B cell (primary cell): ENCODE measurements around the gene LRRC4C. TPM values are rescaled to one million over a fixed set of nuclear protein-coding genes. Genes with fewer than 3 reads are reported as not detected.
"Not testable (repeated sequence)": the region's sequence is repeated elsewhere in the genome, so short reads cannot be mapped to it uniquely, and the experiment has no call there.

Source experiments
- ATAC-seq: fragments of 200-7000 bp; cut with Tn5 transposase; one replicate; pipeline ENCODE4 v1.10.0; 2021; ENCODE audit warnings: low read depth, mild to moderate bottlenecking, moderate number of reproducible peaks, moderate library complexity
- CTCF ChIA-PET: fragments of 350-600 bp; sonication (Branson Sonifier 250); formaldehyde crosslinking; loops from one replicate; lab custom pipeline; 2021; ENCODE audit warnings: antibody characterized with exemption, inconsistent platforms; lab: Charles Lee
- POLR2A ChIA-PET: fragments of 350-600 bp; sonication (Branson Sonifier 250); formaldehyde crosslinking; loops from one replicate; lab custom pipeline; 2021; ENCODE audit warnings: antibody characterized with exemption; lab: Charles Lee
- DNase-seq: peaks from one replicate; pipeline ENCODE4 v3.0.0; 2013
- H2AFZ ChIP-seq: 2 replicates; pipeline ENCODE4 v1.6.1; 2012; ENCODE audit warnings: mild to moderate bottlenecking, low read depth, low read length; ENCODE audit not compliant: insufficient read depth, poor library complexity, severe bottlenecking
- H3K27ac ChIP-seq, 2 donors: 1 replicate in 1 of 2; 2 replicates in 1 of 2; pipeline ENCODE4 v1.5.1; 2012 to 2013; ENCODE audit warnings: low read length in 2 of 2, mild to moderate bottlenecking in 2 of 2, moderate library complexity in 1 of 2
- H3K27me3 ChIP-seq, 4 experiments: fragments of 200-600 bp in 1 of 4; sonication (generic) in 1 of 4; replicated peaks in 1 of 4; 1 replicate in 2 of 4; 2 replicates in 2 of 4; pipeline versions ENCODE4 v1.6.1 to v1.7.0; 2013 to 2016; ENCODE audit warnings: low read length in 3 of 4, mild to moderate bottlenecking in 2 of 4, mixed read lengths in 1 of 4, moderate library complexity in 1 of 4; ENCODE audit not compliant: insufficient read depth in 4 of 4, control insufficient read depth in 3 of 4; ENCODE audit errors: control extremely low read depth in 1 of 4
- H3K36me3 ChIP-seq, 2 experiments: replicated peaks in 1 of 2; 1 replicate in 1 of 2; 2 replicates in 1 of 2; pipeline versions ENCODE4 v1.6.1 to v1.7.1; 2013; ENCODE audit warnings: low read length in 1 of 2; ENCODE audit not compliant: insufficient read depth in 2 of 2, control insufficient read depth in 1 of 2; ENCODE audit errors: control extremely low read depth in 1 of 2, extremely low read depth in 1 of 2
- H3K4me1 ChIP-seq, 2 donors: fragments of 200-600 bp in 1 of 2; sonication (generic) in 1 of 2; 1 replicate in 1 of 2; 2 replicates in 1 of 2; pipeline versions ENCODE4 v1.5.1 to v1.6.1; 2013 to 2017; ENCODE audit warnings: low read length in 2 of 2; ENCODE audit not compliant: control insufficient read depth in 2 of 2, insufficient read depth in 2 of 2
- H3K4me2 ChIP-seq: replicated peaks from 2 replicates; pipeline ENCODE3; 2012; ENCODE audit warnings: mild to moderate bottlenecking, low read depth, low read length; ENCODE audit not compliant: poor library complexity, severe bottlenecking
- H3K4me3 ChIP-seq, 5 experiments: fragments of 200-600 bp in 1 of 5; sonication (generic) in 1 of 5; 1 replicate in 3 of 5; 2 replicates in 2 of 5; pipeline versions ENCODE4 v1.5.1 to v1.7.0; 2011 to 2016; ENCODE audit warnings: low read length in 4 of 5, mild to moderate bottlenecking in 4 of 5, low read depth in 2 of 5, control low read depth in 1 of 5, moderate library complexity in 1 of 5; ENCODE audit not compliant: insufficient read depth in 1 of 5; ENCODE audit errors: control extremely low read depth in 1 of 5, extremely low read depth in 1 of 5
- H3K79me2 ChIP-seq: fragments of 200-600 bp; sonication (generic); one replicate; pipeline ENCODE4 v1.6.0; 2016; ENCODE audit warnings: low read length; ENCODE audit not compliant: control insufficient read depth, insufficient read depth
- H3K9ac ChIP-seq: fragments of 200-600 bp; sonication (generic); 2 replicates; pipeline ENCODE4 v1.6.1; 2017; ENCODE audit warnings: mild to moderate bottlenecking, low read length, moderate library complexity
- H3K9me3 ChIP-seq, 3 donors: one replicate each; pipeline versions ENCODE4 v1.6.1 to v1.7.1; 2013; ENCODE audit warnings: low read length in 2 of 3; ENCODE audit not compliant: control insufficient read depth in 2 of 3, insufficient read depth in 1 of 3; ENCODE audit errors: control extremely low read depth in 1 of 3
- H4K20me1 ChIP-seq: 2 replicates; pipeline ENCODE4 v1.6.0; 2012; ENCODE audit warnings: mild to moderate bottlenecking, low read length; ENCODE audit not compliant: insufficient read depth, control insufficient read depth, poor library complexity, severe bottlenecking
- H3K27ac Mint-ChIP-seq: one replicate; pipeline ENCODE4 v1.8.0; 2021; ENCODE audit warnings: mixed read lengths
- H3K27me3 Mint-ChIP-seq: one replicate; pipeline ENCODE4 v1.8.0; 2021; ENCODE audit warnings: mixed read lengths
- H3K4me1 Mint-ChIP-seq: one replicate; pipeline ENCODE4 v1.8.0; 2021; ENCODE audit warnings: mixed read lengths
- H3K4me3 Mint-ChIP-seq: one replicate; pipeline ENCODE4 v1.8.0; 2021; ENCODE audit warnings: mixed read lengths
- H3K9me3 Mint-ChIP-seq: one replicate; pipeline ENCODE4 v1.8.0; 2022; ENCODE audit warnings: mixed read lengths; ENCODE audit not compliant: insufficient read depth
- CTCF ChIP-seq: fragments of 200-600 bp; IDR thresholded peaks from one replicate; pipeline ENCODE4 v1.8.0; 2022; ENCODE audit warnings: antibody characterized with exemption, mild to moderate bottlenecking
- EZH2 ChIP-seq: IDR thresholded peaks from 2 replicates; pipeline ENCODE4 v1.6.1; 2012; ENCODE audit warnings: borderline replicate concordance, low read depth, mild to moderate bottlenecking, moderate library complexity, low read length; ENCODE audit not compliant: insufficient read depth, poor library complexity, severe bottlenecking
- WGBS: methylation state at CpG from one replicate; pipeline ENCODE4 v1.1.5; 2013; ENCODE audit warnings: missing lambda C conversion rate; ENCODE audit not compliant: insufficient coverage; 5-methylcytosine and 5-hydroxymethylcytosine counted together
- intact Hi-C: fragments of 100-400 bp; cut with micrococcal nuclease; formaldehyde crosslinking; loops from one replicate; pipeline ENCODE4 v1.10.0; 2022
- polyA plus RNA-seq: library from polyadenylated mRNA; depleted of rRNA; stranded (reverse); fragments of >200 nt; gene quantifications from 2 replicates; pipeline ENCODE4 v1.2.3, GENCODE V29; 2012
- total RNA-seq, 2 donors: library from RNA; stranded (reverse); fragments of 120-200 nt in 1 of 2; gene quantifications; 1 replicate in 1 of 2; 2 replicates in 1 of 2; pipeline versions ENCODE4 v1.2.3 to v1.2.4, GENCODE V29; 2013 to 2022

LRRC4C gene
- total and polyA plus RNA-seq, 2 donors (not counting 1 experiment from before 2014, with no cell fraction given) = 0.57 TPM; not detected in 1

- Histone ChIP-seq H3K9me3 (peaks cover 0 to 3% (median 0%) of the 10 kb centered on the region in 3 donors), H3K4me1 (no peaks in the 10 kb centered on the region), H3K9ac (no peak overlapping the region), H3K36me3 (no peaks in the 10 kb centered on the region), H3K27ac (no peak overlapping the region), H3K4me2 (no peak overlapping the region), H3K4me3 (no peak overlapping the region), H3K79me2 (no peaks in the 10 kb centered on the region), H2AFZ (no peak overlapping the region), H4K20me1 (no peaks in the 10 kb centered on the region), H3K27me3 (no peaks in the 10 kb centered on the region)
- ChIA-PET POLR2A (no interaction called here), CTCF (no interaction called here)
- Mint-ChIP-seq H3K27me3 (no peaks in the 10 kb centered on the region), H3K27ac (no peak overlapping the region), H3K9me3 (peaks cover 3% of the 10 kb centered on the region), H3K4me3 (no peak overlapping the region), H3K4me1 (no peaks in the 10 kb centered on the region)
- WGBS = no CpG with 5 or more reads among the region's 1 CpG
- intact Hi-C loops = no loop called here
- ATAC-seq (no peak), DNase-seq (no peak)
- TF ChIP-seq CTCF (no peak), EZH2 (no peak)
Observed at GRCh38 chr11:40542821-40543220, 916.6 kb downstream of the LRRC4C start.

GRCh38 chr11:40537734-40538133, 921.7 kb downstream of the LRRC4C start:
- no peaks in the 10 kb centered on the region for H4K20me1 ChIP-seq
- no peaks in the 10 kb centered on the region for H3K4me1 ChIP-seq
- Mint-ChIP-seq H3K9me3 (peaks cover 7% of the 10 kb centered on the region), H3K27ac (no peak overlapping the region), H3K4me1 (no peaks in the 10 kb centered on the region), H3K4me3 (no peak overlapping the region), H3K27me3 (no peaks in the 10 kb centered on the region)
- no peaks in the 10 kb centered on the region for H3K27me3 ChIP-seq
- no peak overlapping the region for H3K27ac ChIP-seq
- no peak overlapping the region for H3K4me2 ChIP-seq
- H2AFZ ChIP-seq = no peak overlapping the region
- ATAC-seq (no peak), DNase-seq (no peak)
- H3K4me3 ChIP-seq = no peak overlapping the region
- ChIA-PET POLR2A (no interaction called here), CTCF (no interaction called here)
- 90% methylated on average over 2 of the region's 3 CpGs for WGBS
- H3K9ac ChIP-seq = no peak overlapping the region
- TF ChIP-seq EZH2 = no peak
- no peak for TF ChIP-seq CTCF
- no peaks in the 10 kb centered on the region for H3K79me2 ChIP-seq
- intact Hi-C loops = no loop called here
- H3K36me3 ChIP-seq = no peaks in the 10 kb centered on the region
- H3K9me3 ChIP-seq = no peaks in the 10 kb centered on the region

DNA sequence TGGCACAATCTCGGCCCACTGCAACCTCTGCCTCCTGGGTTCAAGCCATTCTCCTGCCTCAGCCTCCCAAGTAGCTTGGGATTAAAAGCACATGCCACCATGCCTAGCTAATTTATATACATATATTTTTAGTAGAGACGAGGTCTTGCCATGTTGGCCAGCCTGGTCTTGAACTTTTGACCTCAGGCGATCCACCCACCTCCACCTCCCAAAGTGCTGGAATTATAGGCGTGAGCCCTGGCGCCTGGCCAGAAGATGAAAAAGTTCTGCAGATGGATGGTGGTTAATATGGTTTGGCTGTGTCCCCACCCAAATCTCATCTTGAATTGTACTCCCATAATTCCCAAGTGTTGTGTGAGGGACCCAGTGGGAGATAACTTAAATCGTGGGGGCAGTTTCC, 937.4 kb downstream of the LRRC4C start:
- H3K9me3 ChIP-seq, H3K4me1 ChIP-seq, intact Hi-C loops, H3K36me3 ChIP-seq, H3K27ac ChIP-seq, ATAC-seq, POLR2A ChIA-PET, H3K9ac ChIP-seq, H3K4me1 Mint-ChIP-seq, DNase-seq, H3K27ac Mint-ChIP-seq, H2AFZ ChIP-seq, H3K9me3 Mint-ChIP-seq, CTCF ChIA-PET, H3K27me3 Mint-ChIP-seq, H3K27me3 ChIP-seq, H4K20me1 ChIP-seq, H3K79me2 ChIP-seq, H3K4me3 Mint-ChIP-seq, H3K4me3 ChIP-seq, H3K4me2 ChIP-seq: not testable (repeated sequence)
- WGBS = 91% methylated on average over 1 of the region's 6 CpGs
